GM12878 (cell line): ENCODE measurements around the gene ERCC5. TPM values are rescaled to one million over a fixed set of nuclear protein-coding genes. Genes with fewer than 3 reads are reported as not detected.

Experiments used
- ATF2 ChIP-seq: IDR thresholded peaks from 2 replicates; pipeline ENCODE4 v1.6.1; 2012; ENCODE audit warnings: low read length, inconsistent platforms
- BCLAF1 ChIP-seq: fragments of 450-650 bp; IDR thresholded peaks from 2 replicates; pipeline ENCODE4 v1.6.1; 2017; ENCODE audit warnings: antibody characterized with exemption, mild to moderate bottlenecking, moderate library complexity
- CREM ChIP-seq: IDR thresholded peaks from 2 replicates; pipeline ENCODE4 v1.6.1; 2014; ENCODE audit warnings: antibody characterized with exemption, low read depth
- CUX1 ChIP-seq: IDR thresholded peaks from 2 replicates; pipeline ENCODE4 v1.6.1; 2012; ENCODE audit warnings: improper control_type of control experiment, low read depth, low read length; ENCODE audit not compliant: insufficient replicate concordance
- EP300 ChIP-seq, 2 experiments: fragments of 150-350 bp in 1 of 2; IDR thresholded peaks; 2 replicates each; pipeline ENCODE4 v1.6.1; 2011 to 2012; ENCODE audit warnings: low read depth in 2 of 2, low read length in 2 of 2, borderline replicate concordance in 1 of 2, improper control_type of control experiment in 1 of 2, inconsistent platforms in 1 of 2; ENCODE audit not compliant: control insufficient read depth in 1 of 2
- ESRRA ChIP-seq: IDR thresholded peaks from 2 replicates; pipeline ENCODE4 v1.6.1; 2012; ENCODE audit warnings: mild to moderate bottlenecking, low read length, improper control_type of control experiment
- GABPA ChIP-seq: IDR thresholded peaks from 2 replicates; pipeline ENCODE4 v1.6.1; 2014; ENCODE audit warnings: antibody characterized with exemption, low read depth, mild to moderate bottlenecking, inconsistent platforms
- HDAC2 ChIP-seq: fragments of 200-600 bp; sonication (generic); IDR thresholded peaks from 2 replicates; pipeline ENCODE4 v1.6.1; 2017
- MTA2 ChIP-seq: fragments of 450-650 bp; IDR thresholded peaks from 2 replicates; pipeline ENCODE4 v1.6.1; 2016; ENCODE audit warnings: low read depth, mild to moderate bottlenecking, moderate library complexity
- MYB ChIP-seq: fragments of 150-350 bp; IDR thresholded peaks from 2 replicates; pipeline ENCODE4 v1.6.1; 2014; ENCODE audit warnings: mild to moderate bottlenecking, low read depth, low read length, borderline replicate concordance
- NR2F1 ChIP-seq: fragments of 450-650 bp; conservative IDR thresholded peaks from 2 replicates; pipeline ENCODE4 v1.6.1; 2017; ENCODE audit warnings: mild to moderate bottlenecking
- POLR2AphosphoS5 ChIP-seq: IDR thresholded peaks from 2 replicates; pipeline ENCODE4 v1.6.1; 2011; ENCODE audit warnings: mild to moderate bottlenecking, low read length, inconsistent platforms
- RELB ChIP-seq: fragments of 450-650 bp; IDR thresholded peaks from 2 replicates; pipeline ENCODE4 v1.6.1; 2017; ENCODE audit warnings: low read depth, mild to moderate bottlenecking, moderate library complexity
- SIN3A ChIP-seq: IDR thresholded peaks from 2 replicates; pipeline ENCODE4 v1.6.1; 2012; ENCODE audit warnings: low read depth, low read length, improper control_type of control experiment
- SMAD1 ChIP-seq: fragments of 450-650 bp; IDR thresholded peaks from 2 replicates; pipeline ENCODE4 v1.6.1; 2018; ENCODE audit warnings: mild to moderate bottlenecking, low read depth; ENCODE audit not compliant: partially characterized antibody
- SMARCA5 ChIP-seq: fragments of 450-650 bp; IDR thresholded peaks from 2 replicates; pipeline ENCODE4 v1.6.1; 2017; ENCODE audit warnings: mild to moderate bottlenecking
- SP1 ChIP-seq: IDR thresholded peaks from one replicate; pipeline ENCODE4 v1.6.1; 2011; ENCODE audit warnings: low read depth, low read length
- SRF ChIP-seq, 2 experiments: IDR thresholded peaks; 2 replicates each; pipeline ENCODE4 v1.6.1; 2011; ENCODE audit warnings: low read depth in 2 of 2, low read length in 2 of 2, mild to moderate bottlenecking in 1 of 2, moderate library complexity in 1 of 2
- TCF12 ChIP-seq: IDR thresholded peaks from 2 replicates; pipeline ENCODE4 v1.6.1; 2011; ENCODE audit warnings: low read depth, mild to moderate bottlenecking, low read length
- polyA plus RNA-seq, 11 experiments: library from polyadenylated mRNA; depleted of rRNA in 4 of 11; unstranded in 6 of 11; stranded (reverse) in 5 of 11; fragments of >200 nt; fragmentation: Nextera tagmentation in 4 of 11; fragmentation: Illumina TruSeq in 1 of 11; extraction: Ambion mirVana in 4 of 11; extraction: Trizol in 1 of 11; gene quantifications; 1 replicate in 1 of 11; 2 replicates in 10 of 11; pipeline versions ENCODE4 v1.2.1 to v1.2.3, GENCODE V29; 2011 to 2016; ENCODE audit warnings: inconsistent platforms in 2 of 11, missing spikeins in 2 of 11, low read depth in 1 of 11
- total RNA-seq, 4 experiments: library from RNA; depleted of rRNA in 3 of 4; stranded (reverse); fragments of >200 nt in 3 of 4; fragmentation: Illumina TruSeq in 1 of 4; extraction: Trizol in 1 of 4; gene quantifications; 2 replicates each; pipeline versions ENCODE4 v1.2.1 to v1.2.3, GENCODE V29; 2013 to 2021

The ERCC5 gene
- total and polyA plus RNA-seq, 10 of the 15 experiments (the other 5 are each of a cell fraction or from before 2014, with no cell fraction given) = 11.7 to 59.2 (median 41.6) TPM

GRCh38 chr13:102845630-102846260 is at the start of gene ERCC5 (continued):
- TF ChIP-seq SMAD1 (no peak), RELB (peak; percentile 97), TCF12 (peak; percentile 60), SP1 (peak; percentile 79), MYB (peak; percentile 77; the same call in 1 of the 2 replicates), SMARCA5 (peak; percentile 58; the same call in 1 of the 2 replicates), ESRRA (no peak), HDAC2 (no peak), GABPA (peak; percentile 95), SIN3A (peak; percentile 48), POLR2AphosphoS5 (peak; percentile 93), SRF (IDR thresholded peaks at IDR 0.05; ENCODE audit: low read depth in 2 of 2, low read length in 2 of 2) (peak in 1 of 2 experiments; percentile 72; a peak in 1 of 4 replicates), NR2F1 (peak; percentile 67), CREM (peak; percentile 99), MTA2 (no peak), BCLAF1 (no peak), EP300 (IDR thresholded peaks at IDR 0.05; ENCODE audit: borderline replicate concordance in 1 of 2, control insufficient read depth in 1 of 2, low read depth in 2 of 2, low read length in 2 of 2) (0 out of 4 replicates have a peak, but pooled peaks of 1 of the 2 experiments have one; percentile 24), ATF2 (peak; percentile 64; the same call in 1 of the 2 replicates), CUX1 (no peak)
